Subcutaneous abdominal adipose tissue (tissue), 5 donors: Measurements from ENCODE around the gene IL17REL.
"Not testable (repeated sequence)": the region's sequence is repeated elsewhere in the genome, so short reads cannot be mapped to it uniquely, and the experiment has no call there.

Source experiments
- H3K27ac ChIP-seq: one replicate; pipeline ENCODE4 v1.7.0; 2013; ENCODE audit warnings: low read depth, mild to moderate bottlenecking, inconsistent platforms, low read length, moderate library complexity
- H3K27me3 ChIP-seq, 5 donors: one replicate each; pipeline ENCODE4 v1.7.0; 2013; ENCODE audit warnings: low read length in 5 of 5, inconsistent platforms in 1 of 5; ENCODE audit not compliant: control insufficient read depth in 5 of 5, insufficient read depth in 4 of 5
- H3K36me3 ChIP-seq, 5 donors: one replicate each; pipeline ENCODE4 v1.7.0; 2013; ENCODE audit warnings: low read length in 5 of 5; ENCODE audit not compliant: control insufficient read depth in 5 of 5, insufficient read depth in 5 of 5
- H3K4me1 ChIP-seq, 5 donors: one replicate each; pipeline ENCODE4 v1.7.0; 2013; ENCODE audit warnings: low read length in 5 of 5, mild to moderate bottlenecking in 3 of 5, moderate library complexity in 1 of 5; ENCODE audit not compliant: control insufficient read depth in 5 of 5, insufficient read depth in 5 of 5
- H3K4me3 ChIP-seq, 5 donors: one replicate each; pipeline ENCODE4 v1.7.0; 2013; ENCODE audit warnings: low read length in 5 of 5, low read depth in 1 of 5
- H3K9ac ChIP-seq, 5 donors: one replicate each; pipeline ENCODE4 v1.7.0; 2013; ENCODE audit warnings: low read length in 5 of 5, mild to moderate bottlenecking in 4 of 5, moderate library complexity in 3 of 5
- H3K9me3 ChIP-seq, 5 donors: one replicate each; pipeline ENCODE4 v1.7.0; 2013; ENCODE audit warnings: low read length in 5 of 5; ENCODE audit not compliant: control insufficient read depth in 5 of 5
- donor health status: healthy.
- donor health status: healthy.
- donor health status: healthy.
- donor health status: healthy.
- donor health status: healthy.

The IL17REL gene

DNA sequence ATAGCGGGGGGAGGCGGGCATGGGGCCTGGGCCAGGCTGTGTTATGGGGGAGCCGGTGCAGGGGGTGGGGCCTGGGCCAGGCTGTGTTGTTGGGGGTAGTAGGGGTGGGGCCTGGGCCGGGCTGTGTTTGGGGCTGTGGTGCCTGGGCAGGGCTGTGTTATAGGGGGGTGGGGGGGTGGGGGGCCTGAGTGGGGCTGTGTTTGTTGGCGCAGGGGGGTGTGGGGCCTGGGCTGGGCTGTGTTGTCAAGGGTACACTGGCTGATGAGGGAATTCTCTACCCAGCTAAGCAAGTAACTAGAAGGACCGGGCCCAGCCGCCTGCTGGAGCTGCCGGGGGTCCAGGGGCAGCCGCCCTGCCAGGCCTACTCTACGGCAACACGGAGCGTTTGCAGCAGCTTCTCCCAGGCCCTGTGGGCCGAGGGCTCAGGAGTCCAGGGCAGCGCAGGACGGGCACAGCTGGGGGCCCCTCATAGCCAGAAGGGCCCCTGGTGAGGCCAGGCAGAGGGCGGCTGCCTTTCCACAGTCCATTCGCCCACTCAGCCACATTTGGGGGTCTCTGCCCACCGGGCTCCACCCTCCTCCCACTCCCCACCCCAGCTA is 62.1 kb downstream of the IL17REL start:
- Histone ChIP-seq H3K27me3 (no peaks in the 10 kb centered on the region), H3K9ac (no peak overlapping the region), H3K36me3 (no peaks in the 10 kb centered on the region), H3K4me3 (no peak overlapping the region), H3K27ac (no peak overlapping the region), H3K9me3 (no peaks in the 10 kb centered on the region), H3K4me1 (peaks cover 5 to 44% (median 40%) of the 10 kb centered on the region in 5 donors)

DNA sequence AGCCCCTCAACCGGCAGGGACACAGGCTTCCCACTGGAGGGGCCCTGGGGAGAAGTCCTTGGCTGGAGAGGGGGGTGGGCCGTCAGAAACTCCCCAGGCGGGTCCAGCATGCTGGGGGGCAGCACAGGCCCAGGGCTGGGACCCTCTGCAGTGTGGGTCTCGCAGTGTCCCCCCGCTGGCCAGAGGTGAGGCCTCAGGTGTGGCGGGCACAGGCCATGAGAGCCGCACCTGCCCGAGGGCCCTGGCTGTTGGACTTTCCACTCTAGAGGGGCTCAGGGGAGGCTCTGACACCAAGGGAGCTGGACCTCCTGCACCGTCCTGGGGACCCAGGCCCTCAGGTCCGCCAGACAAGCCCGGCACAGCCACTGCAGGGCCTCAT is 62.7 kb downstream of the IL17REL start:
- Histone ChIP-seq H3K9ac (no peak overlapping the region), H3K4me3 (no peak overlapping the region), H3K9me3 (no peaks in the 10 kb centered on the region), H3K36me3 (no peaks in the 10 kb centered on the region), H3K27me3 (no peaks in the 10 kb centered on the region), H3K27ac (no peak overlapping the region), H3K4me1 (peaks cover 4 to 38% (median 34%) of the 10 kb centered on the region in 5 donors)

GRCh38 chr22:49948958-49949913 is 63.3 kb downstream of the IL17REL start:
- Histone ChIP-seq H3K9me3 (no peaks in the 10 kb centered on the region), H3K4me1 (peaks cover 3 to 32% (median 27%) of the 10 kb centered on the region in 5 donors), H3K36me3 (no peaks in the 10 kb centered on the region), H3K4me3 (no peak overlapping the region), H3K9ac (no peak overlapping the region), H3K27ac (no peak overlapping the region), H3K27me3 (no peaks in the 10 kb centered on the region)

DNA sequence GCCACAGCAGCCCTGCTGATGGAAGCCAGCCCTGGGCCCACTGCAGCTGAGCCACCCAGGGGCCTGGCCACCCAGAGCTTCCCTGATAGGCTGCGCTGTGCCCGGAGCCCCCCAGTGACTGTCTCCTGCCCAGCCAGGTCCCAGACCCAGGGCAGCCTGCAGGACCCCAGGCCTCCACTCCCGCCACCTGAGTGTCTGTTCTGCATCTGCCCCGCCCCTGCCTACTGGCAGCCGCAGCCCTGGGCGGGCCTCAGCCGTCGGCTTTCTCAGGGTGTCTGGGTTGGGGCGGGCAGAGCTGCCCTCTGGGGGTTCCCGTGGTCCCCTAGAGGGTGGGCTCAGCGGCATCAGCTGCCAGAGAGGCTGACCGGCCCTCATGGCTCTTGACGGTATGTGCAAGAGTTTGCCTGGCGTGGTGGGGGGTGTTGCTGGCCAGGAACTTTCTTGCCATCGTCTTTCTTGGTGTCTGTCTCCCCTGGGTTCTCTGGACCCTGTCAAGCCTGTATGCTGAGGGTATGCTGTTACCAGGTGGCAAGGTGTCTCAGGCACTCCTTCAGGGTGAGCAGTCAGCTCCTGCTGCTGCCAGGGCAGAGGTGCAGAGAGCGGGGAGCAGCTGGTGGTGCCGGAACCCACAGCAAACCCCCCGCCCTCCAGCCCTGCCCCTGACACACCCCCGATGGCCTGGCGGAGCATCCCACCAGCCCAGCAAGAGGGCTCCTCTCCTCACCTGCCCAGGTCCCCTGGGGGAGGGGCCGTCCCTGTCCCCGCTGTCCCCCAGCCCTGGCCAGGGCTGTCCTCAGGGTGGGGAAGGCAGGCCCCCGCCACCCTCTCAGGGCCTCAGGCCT is 64.2 kb downstream of the IL17REL start:
- Histone ChIP-seq H3K4me3 (no peak overlapping the region), H3K27me3 (no peaks in the 10 kb centered on the region), H3K9me3 (no peaks in the 10 kb centered on the region), H3K4me1 (peaks cover 0 to 23% (median 18%) of the 10 kb centered on the region in 5 donors), H3K36me3 (no peaks in the 10 kb centered on the region), H3K27ac (no peak overlapping the region), H3K9ac (no peak overlapping the region)

DNA sequence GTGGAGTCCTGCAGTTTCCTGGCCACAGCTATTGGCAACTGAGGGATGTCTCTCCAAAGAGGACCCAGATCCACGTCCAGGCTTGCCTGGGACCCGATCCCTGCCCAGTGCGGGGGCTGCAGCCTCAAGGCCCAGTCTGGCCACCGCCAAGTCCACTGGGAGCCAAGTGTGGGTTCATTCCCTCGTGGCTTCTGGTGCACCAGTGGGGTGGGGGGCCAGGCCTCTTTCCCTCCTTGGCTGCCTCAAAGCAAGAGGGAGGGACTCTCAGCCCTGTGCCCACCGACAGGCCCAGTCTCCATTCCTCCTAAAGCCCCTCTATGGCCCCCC is 65.3 kb downstream of the IL17REL start:
- no peaks in the 10 kb centered on the region for H3K36me3 ChIP-seq
- no peak overlapping the region for H3K4me3 ChIP-seq
- no peak overlapping the region for H3K9ac ChIP-seq
- no peaks in the 10 kb centered on the region for H3K9me3 ChIP-seq
- peaks cover 0 to 12% (median 8%) of the 10 kb centered on the region in 5 donors for H3K4me1 ChIP-seq
- no peaks in the 10 kb centered on the region for H3K27me3 ChIP-seq
- no peak overlapping the region for H3K27ac ChIP-seq

GRCh38 chr22:49946612-49947295 is 65.8 kb downstream of the IL17REL start:
- Histone ChIP-seq H3K4me1 (peaks cover 0 to 9% (median 7%) of the 10 kb centered on the region in 5 donors), H3K27ac (no peak overlapping the region), H3K9ac (no peak overlapping the region)

GRCh38 chr22:49945042-49945794 is 67.3 kb downstream of the IL17REL start:
- not testable (repeated sequence) for H3K27me3 ChIP-seq, H3K9me3 ChIP-seq, H3K27ac ChIP-seq, H3K4me3 ChIP-seq, H3K9ac ChIP-seq, H3K36me3 ChIP-seq
- peaks cover 0 to 17% (median 5%) of the 10 kb centered on the region in 5 donors for H3K4me1 ChIP-seq

More at GRCh38 chr22:49946612-49947295, 65.8 kb downstream of the IL17REL start:
- no peaks in the 10 kb centered on the region for H3K9me3 ChIP-seq
- no peaks in the 10 kb centered on the region for H3K27me3 ChIP-seq
- no peak overlapping the region for H3K4me3 ChIP-seq
- H3K36me3 ChIP-seq = no peaks in the 10 kb centered on the region
